SH-SY5Y (cell line): ENCODE measurements around the gene SCAPER.

ENCODE experiments used
- GATA2 ChIP-seq: IDR thresholded peaks from 2 replicates; pipeline ENCODE4 v1.6.1; 2011; ENCODE audit warnings: mild to moderate bottlenecking, low read depth, low read length
- GATA3 ChIP-seq: IDR thresholded peaks from 2 replicates; pipeline ENCODE4 v1.6.1; 2011; ENCODE audit warnings: low read depth, mild to moderate bottlenecking, low read length, moderate library complexity

- TF ChIP-seq GATA3: no peak
- TF ChIP-seq GATA2: no peak
Observed at GRCh38 chr15:76344893-76345582, 560.1 kb downstream of the SCAPER start.
